Activated CD4-positive, alpha-beta T cell treated with anti-CD3 and anti-CD28 coated beads, Interleukin-2, Interleukin-6, amounts not matched to agents 100 ng/mL and 50 ng/mL, durations not matched to agents 16 hours and 8 hours (primary cell): ENCODE results near the gene CIB4.

Source experiments
- DNase-seq: peaks from one replicate; pipeline ENCODE4 v3.0.0-alpha.2; 2020

Gene CIB4

GRCh38 chr2:26640781-26641564, at the start of gene CIB4:
Gene CIB4, minus strand, starts transcription at chr2:26641366. Its CDS starts 52 bp downstream, at chr2:26641314.
- no peak for DNase-seq

- no peak for DNase-seq
Measured at GRCh38 chr2:26687801-26688200, 46.6 kb upstream of the CIB4 start.

GRCh38 chr2:26687328-26687727, 46.2 kb upstream of the CIB4 start:
- no peak for DNase-seq

- DNase-seq: no peak
Measured at GRCh38 chr2:26685989-26686839, 45.0 kb upstream of the CIB4 start.

GRCh38 chr2:26685341-26685740, 44.2 kb upstream of the CIB4 start:
- no peak for DNase-seq

- DNase-seq: no peak
Measured at GRCh38 chr2:26683583-26683982, 42.4 kb upstream of the CIB4 start.

GRCh38 chr2:26682155-26682554, 41.0 kb upstream of the CIB4 start:
- no peak for DNase-seq

- no peak for DNase-seq
Measured at GRCh38 chr2:26681656-26682055, 40.5 kb upstream of the CIB4 start.

- no peak for DNase-seq
Measured at GRCh38 chr2:26679867-26680266, 38.7 kb upstream of the CIB4 start.

GRCh38 chr2:26678035-26678434, 36.9 kb upstream of the CIB4 start:
- DNase-seq: no peak

GRCh38 chr2:26675651-26676255, 34.6 kb upstream of the CIB4 start:
- no peak for DNase-seq

GRCh38 chr2:26674771-26675170, 33.6 kb upstream of the CIB4 start:
- DNase-seq: no peak

- DNase-seq: no peak
Measured at GRCh38 chr2:26674002-26674751, 33.0 kb upstream of the CIB4 start.

- DNase-seq: no peak
Measured at GRCh38 chr2:26672818-26673393, 31.7 kb upstream of the CIB4 start.

GRCh38 chr2:26672112-26672817, 31.1 kb upstream of the CIB4 start:
- no peak for DNase-seq

GRCh38 chr2:26671691-26672090, 30.5 kb upstream of the CIB4 start:
- DNase-seq: no peak

GRCh38 chr2:26670931-26671460, 29.8 kb upstream of the CIB4 start:
- no peak for DNase-seq

- no peak for DNase-seq
Measured at GRCh38 chr2:26670171-26670570, 29.0 kb upstream of the CIB4 start.

- no peak for DNase-seq
Measured at GRCh38 chr2:26668856-26669750, 27.9 kb upstream of the CIB4 start.

- no peak for DNase-seq
Measured at GRCh38 chr2:26668041-26668440, 26.9 kb upstream of the CIB4 start.

- DNase-seq: no peak
Measured at GRCh38 chr2:26666671-26667070, 25.5 kb upstream of the CIB4 start.
